GM21390 (cell line): ENCODE data around the gene IPO4.

Experiments
- ATAC-seq: cut with Tn5 transposase; IDR thresholded peaks from one replicate; pipeline ENCODE4 v1.9.1; 2021; ENCODE audit not compliant: unreplicated experiment

IPO4 gene

DNA sequence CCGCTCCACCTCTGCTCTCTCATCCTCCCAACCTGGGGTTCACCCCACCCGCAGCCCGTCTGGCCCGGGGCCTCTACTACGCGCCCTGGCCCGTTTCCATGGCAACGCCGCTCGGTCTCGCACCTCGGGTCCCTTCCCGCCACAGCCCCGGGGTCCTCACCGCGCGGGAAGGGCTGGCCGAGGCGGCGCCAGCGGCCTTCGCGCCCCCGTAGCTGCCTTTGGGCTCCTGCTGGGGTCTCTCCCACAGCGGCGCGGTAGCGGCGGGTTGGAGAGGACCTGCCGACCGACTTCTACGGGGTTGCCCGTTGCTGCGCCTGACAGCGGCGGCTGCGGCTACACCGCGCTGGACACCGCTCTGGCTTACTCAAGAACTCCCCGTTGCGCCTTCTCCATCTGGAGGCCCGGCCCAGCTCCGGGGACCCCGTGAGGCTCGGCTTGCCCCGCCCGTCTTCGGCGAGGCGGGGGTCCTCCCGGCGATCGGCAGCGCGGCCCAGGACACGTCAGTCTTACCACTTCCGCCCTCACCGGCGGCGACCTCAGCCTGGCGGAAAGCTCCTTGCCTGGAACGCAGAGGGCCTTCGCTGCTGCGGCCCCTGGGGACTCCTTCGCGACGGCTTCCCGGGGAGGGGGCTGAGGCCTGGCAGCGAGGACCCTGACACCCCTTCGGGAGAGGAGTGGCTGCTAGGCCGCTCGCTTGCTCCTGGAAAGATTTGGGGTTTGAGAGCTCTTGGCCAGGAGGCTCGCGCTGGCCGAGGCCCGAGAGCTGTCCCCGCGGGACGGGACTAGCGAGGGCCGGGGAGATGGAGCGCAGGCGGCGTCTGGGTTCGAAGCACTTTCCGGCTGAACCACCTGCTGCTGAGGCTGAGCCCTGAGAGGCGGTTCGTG, 6.8 kb upstream of the IPO4 start, which contains the start of gene TM9SF1:
Gene TM9SF1 (minus strand): TSS at position 256 of the 885 bp plus-strand sequence. CDS start 422 bp downstream, outside the sequence.
- ATAC-seq, result peak; percentile 81

DNA sequence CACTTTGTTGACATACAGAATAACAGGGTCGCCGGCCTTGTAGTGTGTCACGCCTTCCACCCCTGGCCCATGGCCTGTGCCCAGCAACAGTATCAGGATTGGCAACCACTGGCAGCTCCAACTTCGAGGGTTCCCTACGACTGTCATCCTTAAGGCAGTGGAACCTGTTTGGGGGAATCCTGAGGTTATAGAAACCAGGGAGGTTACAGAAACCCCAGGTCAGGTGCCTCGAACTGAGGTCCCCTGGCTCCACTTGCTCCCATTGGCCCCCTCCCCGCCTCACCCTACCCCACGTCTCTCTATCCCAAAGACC, 6.2 kb upstream of the IPO4 start:
- no peak for ATAC-seq

DNA sequence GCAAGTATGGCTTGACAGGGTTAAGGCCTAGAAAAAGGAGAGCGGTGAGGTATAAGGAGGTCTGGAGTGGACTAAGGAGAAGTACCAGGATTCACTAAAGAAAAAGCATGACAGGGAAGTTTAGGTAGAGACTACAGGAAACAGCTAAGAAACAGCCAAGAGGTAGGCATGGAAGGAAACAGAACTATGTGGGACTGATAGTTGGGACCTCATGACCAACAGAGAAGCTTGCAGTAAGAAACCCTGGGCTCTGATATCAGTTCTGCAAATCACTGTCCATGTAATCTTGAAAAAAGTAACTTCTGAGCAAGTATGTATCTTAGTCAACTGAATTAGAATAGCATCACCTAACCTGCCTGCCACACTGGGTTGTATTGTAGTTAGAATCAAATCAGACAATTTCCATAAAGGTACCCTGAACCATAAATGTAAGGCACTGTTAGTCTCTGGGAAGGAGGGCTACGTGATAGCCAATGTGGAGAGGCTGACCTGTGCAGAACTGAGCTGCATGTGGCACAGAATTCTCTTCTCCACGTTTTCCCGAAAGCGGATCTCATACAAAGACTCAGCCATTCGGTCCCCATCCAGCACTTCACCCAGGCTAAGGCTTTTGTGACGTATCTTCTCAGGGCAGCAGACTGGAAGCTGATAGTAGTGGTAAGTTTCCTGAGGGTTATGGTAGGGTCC, 5.7 kb upstream of the IPO4 start:
- no peak for ATAC-seq

DNA sequence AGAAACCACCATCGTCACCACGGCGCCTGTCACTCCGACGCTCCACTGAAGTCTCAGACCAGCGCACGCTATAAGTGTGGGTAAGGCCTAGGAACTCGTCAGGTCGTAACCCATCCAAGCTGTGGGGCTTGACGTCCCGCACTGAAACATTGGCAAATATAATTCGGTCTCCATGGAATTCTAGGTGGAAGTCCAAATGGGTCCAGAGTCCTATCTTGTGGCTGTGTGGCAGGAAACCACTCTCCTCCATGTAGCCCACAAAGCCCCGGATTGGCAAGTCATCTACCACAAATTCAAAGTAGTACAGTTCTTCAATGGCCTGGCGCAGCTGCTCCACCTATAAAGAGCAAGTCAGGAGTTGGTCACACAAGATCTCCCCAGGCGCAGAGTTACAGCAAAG, 4.3 kb upstream of the IPO4 start:
- ATAC-seq, result no peak

DNA sequence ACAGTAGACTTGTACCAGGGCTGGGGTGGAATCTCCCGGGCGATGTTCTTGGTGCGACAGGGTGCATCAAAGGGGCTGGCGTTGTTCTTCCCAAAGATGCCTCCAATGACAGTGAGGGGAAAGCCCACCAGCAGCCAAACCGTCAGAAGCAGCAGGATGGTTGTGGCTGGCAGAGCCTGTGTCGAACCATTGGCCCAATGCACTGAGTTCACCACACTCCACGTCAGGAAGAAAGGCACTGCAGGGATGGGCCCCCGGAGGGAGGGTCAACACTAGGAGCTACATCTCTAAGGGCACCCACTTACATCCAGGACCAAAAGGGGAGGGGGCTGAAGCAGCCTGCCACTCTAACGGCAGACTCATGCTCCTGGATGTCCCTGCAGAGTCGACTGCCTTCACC, 1.8 kb upstream of the IPO4 start:
- ATAC-seq, result no peak

DNA sequence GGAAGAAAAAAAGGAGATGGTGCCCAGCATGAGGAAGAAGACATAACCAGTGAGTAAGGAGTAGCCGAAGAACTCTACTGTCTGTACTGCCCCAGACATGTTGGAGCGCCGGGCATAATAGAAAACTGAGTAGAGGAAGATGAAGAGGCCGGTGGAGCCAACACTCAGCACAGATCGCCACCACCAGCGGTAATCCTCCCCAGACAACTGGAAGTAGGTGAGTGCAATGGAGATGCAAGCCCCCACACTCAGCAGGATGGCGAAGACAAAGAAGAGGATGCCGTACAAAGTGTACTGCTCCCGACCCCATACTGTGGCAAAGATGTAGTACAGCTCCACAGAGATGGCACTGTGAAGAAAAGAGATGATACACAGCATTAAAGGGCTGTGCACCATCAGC, 844 bp upstream of the IPO4 start:
- ATAC-seq, result no peak

DNA sequence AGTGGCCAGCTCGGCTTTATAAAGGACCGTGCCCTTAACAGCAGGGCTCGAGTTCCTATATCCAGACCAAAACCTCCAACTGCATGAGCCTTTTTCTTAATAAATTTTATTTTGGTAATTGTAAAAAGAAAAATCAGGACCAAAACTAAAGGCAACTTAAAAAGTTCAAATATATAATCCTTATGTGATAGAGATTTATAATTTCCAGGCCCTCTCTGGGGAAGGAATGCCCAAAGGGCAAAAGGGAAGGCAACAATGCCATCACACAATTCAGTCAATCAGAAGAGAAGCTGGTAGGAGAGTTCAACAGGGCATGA, 401 bp upstream of the IPO4 start:
- no peak for ATAC-seq

DNA sequence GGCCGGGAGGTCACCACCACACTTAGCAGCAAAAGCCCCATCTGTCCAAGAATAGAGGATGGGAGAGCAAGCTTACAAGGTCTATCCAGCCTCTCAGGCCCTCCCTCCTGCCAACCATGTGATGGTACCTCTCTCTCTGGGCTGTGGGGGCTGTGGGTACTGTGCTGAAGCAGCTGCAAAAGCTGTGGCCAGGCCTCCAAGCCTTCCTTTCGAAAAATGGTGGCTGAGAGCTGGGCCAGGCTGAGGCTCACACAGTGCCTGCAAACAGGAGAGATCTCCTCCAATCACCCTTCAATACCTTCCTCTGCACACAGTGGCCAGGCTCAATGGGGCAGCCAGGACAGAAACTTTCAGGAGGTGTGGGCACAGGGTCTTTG, 1.1 kb downstream of the IPO4 start:
- ATAC-seq, result no peak

DNA sequence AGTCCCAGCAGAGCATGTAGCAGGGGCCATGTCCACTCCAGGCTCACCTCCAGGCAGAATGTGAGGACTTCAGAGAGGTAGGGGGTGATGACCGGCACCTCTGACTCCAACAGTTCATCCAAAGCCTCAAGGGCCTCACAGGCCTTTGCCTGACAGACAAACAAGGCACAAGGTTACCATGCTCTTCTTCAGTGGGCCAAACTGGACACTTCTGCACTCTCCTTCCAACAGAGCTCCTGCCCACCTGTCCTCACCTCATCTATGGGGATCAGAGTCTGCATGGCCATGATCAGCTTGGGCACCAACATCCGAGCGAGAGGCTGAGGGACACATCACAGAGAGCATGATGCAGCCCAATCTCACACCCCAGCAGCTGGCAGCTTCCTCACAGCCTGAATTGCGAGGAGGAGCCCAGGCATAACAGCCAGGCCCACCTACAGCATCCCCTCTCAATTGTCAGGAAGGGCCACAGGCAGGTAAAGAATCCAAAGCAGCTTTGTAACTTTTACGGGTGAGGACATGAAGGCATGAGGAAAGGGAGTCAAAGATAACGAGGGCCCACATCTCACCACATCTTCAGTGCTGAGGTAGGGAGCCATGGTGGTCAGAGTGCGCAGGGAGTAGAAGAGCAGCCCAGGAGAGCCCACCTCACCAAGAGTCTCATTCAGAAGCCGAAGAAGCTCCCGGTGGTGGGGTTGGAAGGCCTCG, 1.6 kb downstream of the IPO4 start:
- no peak for ATAC-seq

DNA sequence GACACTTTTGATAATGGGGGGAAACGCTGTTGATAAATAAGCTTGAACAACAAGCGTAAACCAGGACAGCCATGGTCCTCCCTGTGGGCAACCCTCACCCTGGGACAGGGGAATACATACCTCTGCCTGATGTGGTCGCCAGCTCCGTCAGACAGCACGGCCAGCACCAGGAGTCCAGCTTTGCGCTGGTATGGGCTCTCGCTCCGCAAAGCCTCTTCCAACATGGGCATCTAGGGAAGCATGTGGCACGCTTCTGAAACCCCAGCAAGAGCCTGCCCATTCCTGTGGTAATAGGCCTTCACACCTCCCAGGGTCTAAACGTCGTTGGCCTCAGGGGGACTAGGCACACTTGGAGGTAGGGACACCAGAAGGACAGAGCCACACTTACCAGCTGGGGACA, 2.9 kb downstream of the IPO4 start:
- ATAC-seq, result no peak

DNA sequence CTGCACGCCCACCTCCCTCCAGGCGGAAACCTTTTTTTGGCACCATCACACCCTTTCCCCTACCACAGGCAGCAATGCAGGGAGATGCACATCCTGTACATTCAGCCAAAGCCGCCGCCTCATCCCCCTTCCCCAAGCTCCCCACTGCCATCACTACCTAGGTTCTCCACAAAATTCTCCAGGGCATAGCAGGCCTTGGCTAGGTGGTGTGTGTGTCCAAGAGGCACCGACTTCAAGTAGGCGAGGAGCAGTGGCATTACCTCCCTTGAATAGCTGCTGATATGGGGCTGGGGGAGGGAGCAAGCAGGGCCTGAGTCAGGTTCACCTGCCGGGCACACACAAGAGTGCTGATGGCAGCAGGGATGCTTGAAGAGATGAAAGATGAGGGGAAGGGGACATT, 3.6 kb downstream of the IPO4 start:
- ATAC-seq, result no peak

DNA sequence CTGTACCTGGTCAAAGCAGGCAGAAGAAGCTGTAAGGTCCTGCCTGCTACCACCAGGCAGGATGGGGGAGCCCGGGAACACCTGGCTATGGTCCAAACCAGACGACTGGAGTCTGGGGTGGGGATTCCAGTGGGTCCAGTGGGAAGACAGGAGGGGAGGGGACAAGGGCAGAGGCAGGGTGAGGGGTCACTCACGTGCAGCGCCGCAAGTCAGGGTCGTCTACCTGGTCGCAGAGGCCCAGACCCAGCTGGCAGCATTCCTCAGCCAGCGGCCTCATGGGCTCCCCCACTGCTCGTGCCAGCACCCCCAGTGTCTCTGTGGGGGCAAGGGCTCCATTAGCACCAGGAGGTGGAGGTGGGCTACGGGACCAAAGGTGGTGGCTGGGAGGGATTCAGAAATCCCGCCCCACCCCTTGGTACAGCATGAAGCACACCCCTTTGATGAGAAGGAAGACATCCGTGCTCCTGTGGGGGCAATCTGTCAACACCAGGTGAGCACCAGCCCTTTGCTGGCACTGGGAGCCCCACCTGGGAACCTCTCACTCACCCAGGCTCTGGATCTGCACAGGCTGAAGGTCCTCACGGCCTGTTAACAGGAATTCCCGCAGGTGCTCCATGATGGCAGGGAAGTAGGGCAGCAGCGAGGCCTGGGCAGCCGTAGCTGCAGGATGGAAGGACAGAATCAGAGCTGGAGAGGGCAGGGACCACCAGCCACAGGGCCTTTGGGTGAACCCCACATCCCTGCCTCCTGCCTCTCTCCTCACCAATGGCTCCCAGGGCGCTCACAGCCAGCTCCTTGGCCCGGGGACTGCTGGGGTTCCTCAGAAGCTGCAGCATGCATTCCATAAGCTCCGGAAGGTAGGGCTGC, 4.3 kb downstream of the IPO4 start:
- ATAC-seq, result no peak

DNA sequence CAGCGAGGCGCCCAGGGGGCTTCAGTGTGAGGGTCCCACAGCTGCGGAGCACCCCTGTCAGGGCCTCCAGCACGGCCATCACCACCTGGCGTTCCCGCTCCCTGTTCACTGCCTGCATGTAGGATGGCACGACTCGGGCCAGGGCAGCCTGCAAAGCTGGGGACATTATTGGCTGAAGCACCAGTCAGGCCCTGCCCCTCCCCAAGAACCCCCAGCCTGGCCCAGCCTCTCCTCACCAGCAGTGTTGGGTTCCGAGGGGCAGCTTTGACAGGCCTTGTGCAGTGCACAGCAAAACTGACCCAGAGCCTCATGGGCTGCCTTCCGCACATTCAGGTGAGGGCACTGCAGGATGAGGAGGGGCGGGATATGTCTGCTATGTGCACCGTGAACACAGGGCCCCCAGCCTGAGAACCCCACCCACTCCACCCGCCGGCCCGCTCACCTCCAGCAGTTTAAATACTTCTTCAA, 5.6 kb downstream of the IPO4 start:
- no peak for ATAC-seq

DNA sequence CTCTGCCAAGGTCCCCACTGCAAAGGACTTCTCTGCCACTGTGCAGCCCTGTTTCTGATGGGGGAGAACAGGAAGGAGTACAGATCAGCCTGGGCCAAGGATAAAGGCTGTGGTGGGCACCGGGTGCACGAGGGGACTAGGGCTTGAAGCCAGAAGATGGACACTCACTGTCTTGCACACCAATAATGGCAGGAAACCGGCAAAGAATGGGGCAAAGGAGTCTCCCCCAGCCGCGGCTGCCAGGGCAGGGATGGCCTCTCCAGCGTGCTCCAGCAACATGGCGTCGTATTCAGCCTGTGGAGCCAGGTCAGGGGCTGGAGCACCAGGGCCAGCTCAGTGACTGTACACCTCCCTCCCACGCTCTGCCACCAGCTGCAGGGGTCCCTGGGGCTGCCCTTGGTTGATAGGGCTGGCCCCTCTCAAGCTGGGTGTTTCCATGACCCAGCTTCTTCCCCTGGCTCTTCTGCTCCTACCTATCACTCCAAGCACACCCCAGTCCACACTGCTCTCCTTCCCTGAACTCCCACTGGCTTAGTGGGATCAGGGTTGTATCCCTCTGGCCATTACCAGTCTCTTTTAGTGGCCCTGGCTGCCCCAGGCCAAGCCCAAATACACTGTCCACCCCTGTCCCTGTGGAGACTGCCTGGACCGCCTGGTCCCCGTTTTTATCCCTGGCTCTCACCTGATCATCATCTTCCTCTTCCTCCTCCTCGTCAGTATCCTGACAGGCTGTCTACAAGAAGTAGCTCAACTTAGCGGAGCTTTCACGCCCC, 6.3 kb downstream of the IPO4 start:
- ATAC-seq, result no peak

DNA sequence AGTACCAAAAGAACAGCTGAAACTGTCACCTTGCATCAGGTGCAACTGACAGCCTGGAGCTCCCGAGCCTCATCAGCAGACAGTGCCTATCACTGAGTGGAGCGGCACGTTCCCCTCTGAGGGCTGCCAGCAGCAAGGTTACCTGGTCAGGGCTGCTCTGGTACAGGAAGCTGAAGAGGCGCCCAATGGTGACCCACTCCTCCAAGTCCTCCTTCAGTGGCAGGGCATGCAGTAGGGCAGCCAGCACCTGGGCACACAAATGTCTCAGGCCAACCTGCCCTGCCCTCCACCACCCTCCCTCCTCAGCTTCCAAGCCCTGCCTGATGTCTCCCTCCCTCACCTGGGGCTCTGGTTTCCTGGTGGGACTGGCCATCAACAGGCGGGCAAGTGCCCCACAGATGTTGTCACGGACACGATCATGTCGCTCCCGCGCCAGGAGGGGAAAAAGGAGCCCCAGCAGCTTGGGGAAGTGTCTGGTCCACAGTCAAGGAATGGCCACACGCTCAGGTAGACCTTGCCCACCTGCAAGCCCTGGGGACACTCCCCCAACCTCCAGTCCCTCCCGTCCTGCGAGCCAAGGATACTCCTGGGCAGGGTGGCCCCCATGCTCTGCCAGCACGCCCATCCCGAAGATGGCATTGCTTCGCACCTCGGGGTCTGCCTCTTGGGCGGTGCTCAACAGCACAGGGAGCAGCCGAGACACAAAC, 7.1 kb downstream of the IPO4 start:
- ATAC-seq, result no peak

DNA sequence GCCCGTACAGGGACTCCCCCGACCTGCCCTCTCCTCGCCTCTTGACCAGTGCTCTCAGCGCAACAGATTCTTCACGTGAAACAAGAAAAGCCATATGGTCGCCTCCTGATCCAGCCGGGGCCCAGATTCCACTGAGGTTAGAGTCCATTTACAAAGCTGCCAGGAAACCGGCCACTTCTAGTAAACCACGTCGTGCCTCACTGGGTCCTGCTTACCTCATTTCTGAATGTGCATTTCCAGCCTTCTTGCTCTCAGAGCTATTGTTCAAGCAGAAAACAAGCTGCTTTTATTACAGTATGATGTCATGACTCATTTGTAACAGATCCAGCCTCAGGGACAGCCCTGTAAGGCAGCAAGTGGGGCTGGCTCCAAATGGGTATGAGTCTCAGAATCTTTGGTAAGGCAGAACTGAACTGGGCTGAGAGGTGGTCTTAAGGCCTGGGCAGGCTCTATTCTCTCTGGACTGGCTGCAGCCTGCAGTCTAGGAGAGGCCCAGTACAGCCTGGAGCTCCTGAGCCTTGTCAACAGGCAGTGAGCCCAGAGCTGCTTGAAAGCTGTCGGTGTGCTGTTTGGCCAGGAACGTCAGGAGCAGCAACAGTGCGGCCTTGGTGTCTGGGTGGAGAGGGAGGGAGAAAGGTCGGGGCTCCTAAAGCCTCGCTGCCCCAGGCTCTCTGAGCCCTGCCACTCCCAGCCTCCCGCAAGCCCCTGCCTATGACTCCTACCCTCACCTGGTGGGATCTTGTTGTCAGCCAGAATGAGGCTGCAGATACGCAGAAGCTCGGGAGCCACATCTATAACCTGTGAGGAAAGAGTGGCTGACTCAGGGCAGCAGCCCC, 8.4 kb downstream of the IPO4 start:
- ATAC-seq, result no peak

DNA sequence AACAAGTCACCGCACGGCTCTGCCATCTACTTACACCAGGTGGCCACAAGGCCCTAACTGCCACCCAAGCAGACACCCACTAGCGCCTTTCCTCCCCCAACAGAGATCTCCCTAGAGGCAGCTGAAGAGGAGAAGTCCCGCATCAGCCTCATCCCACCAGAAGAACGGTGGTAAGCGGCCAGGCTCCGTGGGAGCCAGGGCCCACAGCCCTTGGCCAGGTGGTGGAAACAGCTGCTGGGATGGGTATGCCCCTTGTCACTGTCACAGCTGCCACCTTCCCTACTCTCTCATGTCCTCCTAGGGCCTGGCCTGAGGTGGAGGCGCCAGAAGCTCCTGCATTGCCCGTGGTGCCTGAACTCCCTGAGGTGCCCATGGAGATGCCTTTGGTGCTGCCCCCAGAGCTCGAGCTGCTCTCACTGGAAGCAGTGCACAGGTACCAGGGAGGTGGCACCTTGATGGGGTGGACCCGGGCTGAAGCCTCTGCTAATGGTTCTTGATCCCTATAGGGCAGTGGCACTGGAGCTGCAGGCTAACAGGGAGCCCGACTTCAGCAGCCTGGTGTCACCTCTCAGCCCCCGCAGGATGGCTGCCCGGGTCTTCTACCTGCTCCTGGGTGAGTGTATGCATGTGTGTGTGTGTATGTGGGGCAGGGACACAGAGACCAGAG, 9.2 kb downstream of the IPO4 start:
- ATAC-seq, result no peak
